Fibroblast of lung (primary cell): ENCODE data around the gene MEPE. TPM values are rescaled to one million over a fixed set of nuclear protein-coding genes. Genes with fewer than 3 reads are reported as not detected.

Experiments used
- DNase-seq, 2 donors: peaks; one replicate each; pipeline versions ENCODE4 v3.0.0 to v3.0.0-alpha.2; 2010; ENCODE audit warnings: low read depth in 2 of 2
- H2AFZ ChIP-seq: 2 replicates; pipeline ENCODE4 v1.5.1; 2012; ENCODE audit warnings: low read length, control low read depth, inconsistent platforms
- H3K27ac ChIP-seq: 2 replicates; pipeline ENCODE4 v1.5.1; 2011; ENCODE audit warnings: low read length, control low read depth; ENCODE audit not compliant: insufficient read depth
- H3K27me3 ChIP-seq: 2 replicates; pipeline ENCODE4 v1.5.1; 2011; ENCODE audit warnings: mild to moderate bottlenecking, low read length; ENCODE audit not compliant: control insufficient read depth, insufficient read depth
- H3K36me3 ChIP-seq: 2 replicates; pipeline ENCODE4 v1.5.1; 2011; ENCODE audit warnings: low read length; ENCODE audit not compliant: control insufficient read depth, insufficient read depth
- H3K4me1 ChIP-seq: 2 replicates; pipeline ENCODE4 v1.5.1; 2011; ENCODE audit warnings: low read length; ENCODE audit not compliant: control insufficient read depth, insufficient read depth; ENCODE audit errors: extremely low read depth
- H3K4me2 ChIP-seq: 2 replicates; pipeline ENCODE4 v1.5.1; 2011; ENCODE audit warnings: low read length, control low read depth; ENCODE audit not compliant: insufficient read depth; ENCODE audit errors: extremely low read depth
- H3K4me3 ChIP-seq, 4 experiments: fragments of 200-600 bp in 1 of 4; sonication (generic) in 1 of 4; replicated peaks in 1 of 4; 2 replicates each; pipeline ENCODE4 v1.5.1; 2011 to 2016; ENCODE audit warnings: low read length in 4 of 4, low read depth in 3 of 4, mild to moderate bottlenecking in 3 of 4, control low read depth in 2 of 4, inconsistent platforms in 1 of 4, mixed read lengths in 1 of 4; ENCODE audit not compliant: insufficient read depth in 1 of 4; ENCODE audit errors: control extremely low read depth in 1 of 4
- H3K79me2 ChIP-seq: 2 replicates; pipeline ENCODE4 v1.5.1; 2012; ENCODE audit warnings: mild to moderate bottlenecking, low read length, inconsistent platforms; ENCODE audit not compliant: control insufficient read depth, insufficient read depth
- H3K9ac ChIP-seq: 2 replicates; pipeline ENCODE4 v1.5.1; 2011; ENCODE audit warnings: mild to moderate bottlenecking, low read length, control low read depth; ENCODE audit not compliant: insufficient read depth
- H3K9me3 ChIP-seq: 2 replicates; pipeline ENCODE4 v1.5.1; 2012; ENCODE audit warnings: low read depth, low read length; ENCODE audit not compliant: control insufficient read depth, insufficient read depth
- H4K20me1 ChIP-seq: 2 replicates; pipeline ENCODE4 v1.5.1; 2011; ENCODE audit warnings: low read length; ENCODE audit not compliant: control insufficient read depth, insufficient read depth; ENCODE audit errors: extremely low read depth
- EZH2 ChIP-seq: IDR thresholded peaks from 2 replicates; pipeline ENCODE4 v1.5.1; 2012; ENCODE audit warnings: low read length, control low read depth, mild to moderate bottlenecking; ENCODE audit errors: missing control alignments
- polyA plus RNA-seq, 2 donors: library from polyadenylated mRNA; depleted of rRNA in 1 of 2; stranded (reverse) in 1 of 2; unstranded in 1 of 2; fragments of >200 nt; gene quantifications; 2 replicates each; pipeline ENCODE4 v1.2.1, GENCODE V29; 2011 to 2012; ENCODE audit warnings: missing spikeins in 1 of 2
- total RNA-seq: library from RNA; depleted of rRNA; stranded (reverse); fragments of >200 nt; gene quantifications from 2 replicates; pipeline ENCODE4 v1.2.1, GENCODE V29; 2014
- TF ChIP-seq, protein P1 (sequence below), 2 donors: IDR thresholded peaks in 1 of 2; conservative IDR thresholded peaks in 1 of 2; 1 replicate in 1 of 2; 2 replicates in 1 of 2; pipeline ENCODE4 v1.5.1; 2011 to 2012; ENCODE audit warnings: low read length in 2 of 2, control low read depth in 1 of 2, inconsistent platforms in 1 of 2, low read depth in 1 of 2, mild to moderate bottlenecking in 1 of 2

Gene MEPE
- total and polyA plus RNA-seq, 2 donors (not counting 1 experiment from before 2014, with no cell fraction given): not detected

DNA sequence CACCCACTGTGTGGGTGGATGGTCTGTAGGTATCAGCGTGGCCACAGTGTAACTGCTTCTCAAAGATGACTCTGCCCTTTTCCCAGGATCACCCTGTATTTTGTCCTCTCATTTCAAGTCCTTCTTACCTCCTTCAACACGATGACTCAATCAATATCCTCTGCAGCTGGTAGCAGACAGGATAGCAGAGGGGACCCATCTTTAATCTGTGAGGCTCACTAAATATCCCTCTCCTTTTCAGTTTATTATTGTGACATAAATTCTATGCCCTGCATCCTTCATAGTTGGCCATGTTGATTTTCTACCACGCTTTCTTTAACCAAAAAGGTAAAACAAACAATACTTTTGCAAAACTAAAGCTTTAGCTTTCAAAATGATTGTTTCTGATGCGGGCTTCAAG is 9.6 kb upstream of the MEPE start:
- Histone ChIP-seq H2AFZ (no peak overlapping the region), H3K27me3 (no peaks in the 10 kb centered on the region), H3K4me2 (no peak overlapping the region), H3K27ac (no peak overlapping the region), H3K4me1 (peaks cover 2% of the 10 kb centered on the region), H4K20me1 (no peaks in the 10 kb centered on the region), H3K4me3 (no peak overlapping the region), H3K36me3 (no peaks in the 10 kb centered on the region), H3K9me3 (no peaks in the 10 kb centered on the region), H3K79me2 (no peaks in the 10 kb centered on the region), H3K9ac (no peak overlapping the region)
- no peak for TF ChIP-seq EZH2
- TF ChIP-seq, protein P1, sequence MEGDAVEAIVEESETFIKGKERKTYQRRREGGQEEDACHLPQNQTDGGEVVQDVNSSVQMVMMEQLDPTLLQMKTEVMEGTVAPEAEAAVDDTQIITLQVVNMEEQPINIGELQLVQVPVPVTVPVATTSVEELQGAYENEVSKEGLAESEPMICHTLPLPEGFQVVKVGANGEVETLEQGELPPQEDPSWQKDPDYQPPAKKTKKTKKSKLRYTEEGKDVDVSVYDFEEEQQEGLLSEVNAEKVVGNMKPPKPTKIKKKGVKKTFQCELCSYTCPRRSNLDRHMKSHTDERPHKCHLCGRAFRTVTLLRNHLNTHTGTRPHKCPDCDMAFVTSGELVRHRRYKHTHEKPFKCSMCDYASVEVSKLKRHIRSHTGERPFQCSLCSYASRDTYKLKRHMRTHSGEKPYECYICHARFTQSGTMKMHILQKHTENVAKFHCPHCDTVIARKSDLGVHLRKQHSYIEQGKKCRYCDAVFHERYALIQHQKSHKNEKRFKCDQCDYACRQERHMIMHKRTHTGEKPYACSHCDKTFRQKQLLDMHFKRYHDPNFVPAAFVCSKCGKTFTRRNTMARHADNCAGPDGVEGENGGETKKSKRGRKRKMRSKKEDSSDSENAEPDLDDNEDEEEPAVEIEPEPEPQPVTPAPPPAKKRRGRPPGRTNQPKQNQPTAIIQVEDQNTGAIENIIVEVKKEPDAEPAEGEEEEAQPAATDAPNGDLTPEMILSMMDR (conservative IDR thresholded peaks at IDR 0.05 in 1 of 2, IDR thresholded peaks at IDR 0.05 in 1 of 2; ENCODE audit: low read depth in 1 of 2, low read length in 2 of 2): no peak
- no peak for DNase-seq

- Histone ChIP-seq H3K4me1 (peaks cover 2% of the 10 kb centered on the region), H3K79me2 (no peaks in the 10 kb centered on the region), H3K9ac (no peak overlapping the region), H3K9me3 (no peaks in the 10 kb centered on the region), H4K20me1 (no peaks in the 10 kb centered on the region), H2AFZ (no peak overlapping the region), H3K4me2 (no peak overlapping the region), H3K4me3 (no peak overlapping the region), H3K27ac (no peak overlapping the region), H3K36me3 (no peaks in the 10 kb centered on the region), H3K27me3 (no peaks in the 10 kb centered on the region)
- no peak for DNase-seq
- no peak for TF ChIP-seq EZH2
- TF ChIP-seq, protein P1 (conservative IDR thresholded peaks at IDR 0.05 in 1 of 2, IDR thresholded peaks at IDR 0.05 in 1 of 2; ENCODE audit: low read depth in 1 of 2, low read length in 2 of 2): no peak
These were observed 9.0 kb upstream of the MEPE start for GRCh38 chr4:87823724-87824123.

GRCh38 chr4:87824352-87824751 is 8.4 kb upstream of the MEPE start:
- no peak overlapping the region for H3K4me2 ChIP-seq
- no peak overlapping the region for H3K4me3 ChIP-seq
- no peaks in the 10 kb centered on the region for H4K20me1 ChIP-seq
- H2AFZ ChIP-seq: no peak overlapping the region
- H3K9ac ChIP-seq: no peak overlapping the region
- TF ChIP-seq EZH2: no peak
- TF ChIP-seq, protein P1 (conservative IDR thresholded peaks at IDR 0.05 in 1 of 2, IDR thresholded peaks at IDR 0.05 in 1 of 2; ENCODE audit: low read depth in 1 of 2, low read length in 2 of 2): no peak
- no peaks in the 10 kb centered on the region for H3K36me3 ChIP-seq
- no peaks in the 10 kb centered on the region for H3K9me3 ChIP-seq
- no peaks in the 10 kb centered on the region for H3K79me2 ChIP-seq
- no peak overlapping the region for H3K27ac ChIP-seq
- no peaks in the 10 kb centered on the region for H3K27me3 ChIP-seq
- H3K4me1 ChIP-seq: peaks cover 2% of the 10 kb centered on the region
- peak in 1 of 2 donors; percentile 8 for DNase-seq
